Measurements from ENCODE around the gene PTMS. TPM values are rescaled to one million over a fixed set of nuclear protein-coding genes. Genes with fewer than 3 reads are reported as not detected.

PTMS gene
- total RNA-seq, 2 experiments from 2014 or later, result 104 to 109 TPM

- H3K4me3 Mint-ChIP-seq, result peak overlapping the region; percentile 86
- peaks cover 62% of the 10 kb centered on the region for H3K4me1 Mint-ChIP-seq (ENCODE audit: low read depth)
- intact Hi-C loops (cut with micrococcal nuclease), result no loop called here
- no peaks in the 10 kb centered on the region for H3K9me3 Mint-ChIP-seq
- ChIA-PET POLR2A (interaction anchor here (0.6 to 3.7 kb wide), 6 partner anchors 9 to 156 kb away, joined by 3 to 12 read pairs (median 7); partner anchors contain the start of genes CD4 and TPI1), CTCF (interaction anchor here (0.6 to 3.7 kb wide), 8 partner anchors 9 to 201 kb away, joined by 3 to 24 read pairs (median 8); partner anchors contain the start of genes COPS7A, MLF2 and ZNF384)
- peak overlapping the region; percentile 84 for H3K27ac Mint-ChIP-seq
- H3K27me3 Mint-ChIP-seq, result peaks cover 13% of the 10 kb centered on the region
- H3K36me3 Mint-ChIP-seq, result peaks cover 41% of the 10 kb centered on the region
- no peak for DNase-seq
These were observed 5.6 kb downstream of the PTMS start for GRCh38 chr12:6771509-6772330.

DNA sequence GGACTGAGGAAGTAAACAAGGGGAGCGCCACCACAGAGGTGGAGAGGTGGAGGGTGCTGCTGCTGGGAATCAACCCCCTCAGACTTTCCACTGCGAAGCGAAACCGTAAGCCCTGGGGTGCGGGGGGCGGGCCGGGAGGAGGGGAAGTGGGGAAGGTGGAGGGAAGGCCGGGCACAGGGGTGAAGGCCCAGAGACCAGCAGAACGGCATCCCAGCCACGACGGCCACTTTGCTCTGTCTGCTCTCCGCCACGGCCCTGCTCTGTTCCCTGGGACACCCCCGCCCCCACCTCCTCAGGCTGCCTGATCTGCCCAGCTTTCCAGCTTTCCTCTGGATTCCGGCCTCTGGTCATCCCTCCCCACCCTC is 6.2 kb downstream of the PTMS start, which contains the start of gene LAG3:
LAG3 (plus strand) TSS at position 190 of the 365 bp plus-strand sequence. CDS start 333 bp downstream, outside the sequence.
- ChIA-PET CTCF (interaction anchor here (1.0 to 3.7 kb wide), 6 partner anchors 8 to 83 kb away, joined by 3 to 24 read pairs (median 8); partner anchors contain the start of genes COPS7A, MLF2 and ZNF384), POLR2A (interaction anchor here (0.6 to 3.7 kb wide), 4 partner anchors 14 to 157 kb away, joined by 4 to 12 read pairs (median 7); partner anchors contain the start of gene CD4)
- Mint-ChIP-seq H3K4me1 (ENCODE audit: low read depth) (peaks cover 64% of the 10 kb centered on the region), H3K27ac (peak within 1 kb of the TSS; percentile 84), H3K36me3 (peaks cover 42% of the 10 kb centered on the region), H3K4me3 (peak within 1 kb of the TSS; percentile 86), H3K9me3 (no peaks in the 10 kb centered on the region), H3K27me3 (peaks cover 13% of the 10 kb centered on the region)
- DNase-seq, result peak; percentile 85
- intact Hi-C loops (cut with micrococcal nuclease), result no loop called here

DNA sequence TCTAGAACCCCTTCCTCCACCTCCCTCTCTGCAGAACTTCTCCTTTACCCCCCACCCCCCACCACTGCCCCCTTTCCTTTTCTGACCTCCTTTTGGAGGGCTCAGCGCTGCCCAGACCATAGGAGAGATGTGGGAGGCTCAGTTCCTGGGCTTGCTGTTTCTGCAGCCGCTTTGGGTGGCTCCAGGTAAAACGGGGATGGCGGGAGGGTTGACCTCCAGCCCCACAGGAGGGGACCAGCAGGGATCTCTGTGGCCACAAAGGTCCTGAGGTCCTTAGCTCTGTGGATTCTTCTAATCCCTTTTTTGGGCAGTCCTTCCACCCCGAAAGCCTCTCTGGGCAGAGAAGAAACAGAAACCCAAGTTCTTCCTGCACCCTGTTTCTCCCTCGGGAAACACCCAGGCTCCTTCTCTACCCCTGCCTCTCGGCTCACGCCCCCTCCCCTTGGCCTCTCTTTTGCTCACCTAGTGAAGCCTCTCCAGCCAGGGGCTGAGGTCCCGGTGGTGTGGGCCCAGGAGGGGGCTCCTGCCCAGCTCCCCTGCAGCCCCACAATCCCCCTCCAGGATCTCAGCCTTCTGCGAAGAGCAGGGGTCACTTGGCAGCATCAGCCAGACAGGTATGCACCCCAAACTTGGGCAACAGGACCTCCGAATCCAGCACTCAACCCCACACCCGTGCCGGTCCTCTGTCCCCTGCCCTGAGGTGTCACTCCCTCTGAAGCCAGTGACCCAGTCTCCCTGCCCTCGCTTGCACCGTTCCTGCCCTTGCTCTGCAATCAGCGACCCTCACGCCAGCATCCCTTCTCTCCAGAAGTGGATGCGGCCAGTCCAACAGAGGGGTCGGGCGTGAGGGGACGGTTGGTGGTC is 6.8 kb downstream of the PTMS start:
- Mint-ChIP-seq H3K4me1 (ENCODE audit: low read depth) (peaks cover 61% of the 10 kb centered on the region), H3K9me3 (no peaks in the 10 kb centered on the region), H3K36me3 (peaks cover 44% of the 10 kb centered on the region), H3K27ac (peak overlapping the region; percentile 84), H3K4me3 (peak overlapping the region; percentile 86), H3K27me3 (peaks cover 9% of the 10 kb centered on the region)
- POLR2A ChIA-PET, result interaction anchor here (1.2 to 3.7 kb wide), 3 partner anchors 13 to 19 kb away, joined by 6 to 12 read pairs (median 7); partner anchors contain the start of gene MLF2
- intact Hi-C loops (cut with micrococcal nuclease), result no loop called here
- CTCF ChIA-PET, result interaction anchor here (1.0 to 3.5 kb wide), 5 partner anchors 19 to 89 kb away, joined by 4 to 24 read pairs (median 5); partner anchors contain the start of genes COPS7A, MLF2 and ZNF384
- DNase-seq, result no peak

DNA sequence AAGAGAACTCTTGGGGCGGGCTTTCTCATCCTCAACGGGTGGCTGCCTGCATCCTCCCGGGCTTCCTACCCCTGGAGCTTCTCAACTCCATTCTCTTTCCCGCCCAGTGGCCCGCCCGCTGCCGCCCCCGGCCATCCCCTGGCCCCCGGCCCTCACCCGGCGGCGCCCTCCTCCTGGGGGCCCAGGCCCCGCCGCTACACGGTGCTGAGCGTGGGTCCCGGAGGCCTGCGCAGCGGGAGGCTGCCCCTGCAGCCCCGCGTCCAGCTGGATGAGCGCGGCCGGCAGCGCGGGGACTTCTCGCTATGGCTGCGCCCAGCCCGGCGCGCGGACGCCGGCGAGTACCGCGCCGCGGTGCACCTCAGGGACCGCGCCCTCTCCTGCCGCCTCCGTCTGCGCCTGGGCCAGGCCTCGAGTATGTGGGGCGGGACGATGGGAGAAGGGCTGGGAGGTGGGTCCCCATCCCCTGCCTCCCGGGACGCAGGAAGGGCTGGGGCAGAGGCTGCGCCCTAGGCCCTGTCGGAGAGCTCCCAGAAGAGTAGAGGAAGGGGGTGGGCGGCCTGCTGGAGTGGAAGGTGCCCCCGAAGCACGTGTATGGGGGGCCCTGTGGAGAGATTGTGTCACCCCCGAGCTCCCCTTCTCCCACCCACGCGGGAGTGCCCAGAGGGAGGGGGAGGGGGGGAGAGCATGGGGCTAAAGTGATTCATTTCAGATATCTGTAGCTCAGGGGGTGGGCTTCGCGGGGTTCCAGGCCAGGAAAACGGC is 7.6 kb downstream of the PTMS start:
- ChIA-PET POLR2A (interaction anchor here (0.6 to 3.7 kb wide), 5 partner anchors 15 to 50 kb away, joined by 3 to 13 read pairs (median 7); partner anchors contain the start of genes CD4, COPS7A and MLF2), CTCF (interaction anchor here (1.0 to 5.2 kb wide), 6 partner anchors 7 to 89 kb away, joined by 3 to 51 read pairs (median 7); partner anchors contain the start of genes CD4, MLF2 and PTMS)

DNA sequence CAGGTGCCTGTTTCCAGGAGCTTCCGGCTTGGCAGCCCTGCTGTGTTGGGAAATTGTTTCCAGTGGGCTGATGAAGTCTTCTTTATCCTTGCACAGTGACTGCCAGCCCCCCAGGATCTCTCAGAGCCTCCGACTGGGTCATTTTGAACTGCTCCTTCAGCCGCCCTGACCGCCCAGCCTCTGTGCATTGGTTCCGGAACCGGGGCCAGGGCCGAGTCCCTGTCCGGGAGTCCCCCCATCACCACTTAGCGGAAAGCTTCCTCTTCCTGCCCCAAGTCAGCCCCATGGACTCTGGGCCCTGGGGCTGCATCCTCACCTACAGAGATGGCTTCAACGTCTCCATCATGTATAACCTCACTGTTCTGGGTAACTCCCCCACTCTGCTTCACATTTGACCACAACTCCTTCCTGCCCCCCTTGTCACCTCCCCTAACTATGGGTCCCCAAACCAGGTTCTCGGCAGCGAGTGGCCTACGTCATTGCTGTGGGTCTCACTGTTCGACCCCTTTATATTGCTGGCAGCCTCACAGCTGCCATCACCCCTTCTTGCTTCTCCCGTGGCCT is 8.4 kb downstream of the PTMS start:
- H3K36me3 Mint-ChIP-seq, result peaks cover 54% of the 10 kb centered on the region

More for the DNA sequence above, 7.6 kb downstream of the PTMS start:
- peak overlapping the region; percentile 84 for H3K27ac Mint-ChIP-seq
- peaks cover 62% of the 10 kb centered on the region for H3K4me1 Mint-ChIP-seq (ENCODE audit: low read depth)
- DNase-seq, result peak; percentile 61
- peaks cover 51% of the 10 kb centered on the region for H3K36me3 Mint-ChIP-seq
- peaks cover 4% of the 10 kb centered on the region for H3K27me3 Mint-ChIP-seq
- H3K4me3 Mint-ChIP-seq, result peak overlapping the region; percentile 86
- intact Hi-C loops (cut with micrococcal nuclease), result loop anchor here (2.0 kb wide), 1 partner anchor 17 kb away; no protein-coding TSS in a partner anchor
- H3K9me3 Mint-ChIP-seq, result no peaks in the 10 kb centered on the region

DNA sequence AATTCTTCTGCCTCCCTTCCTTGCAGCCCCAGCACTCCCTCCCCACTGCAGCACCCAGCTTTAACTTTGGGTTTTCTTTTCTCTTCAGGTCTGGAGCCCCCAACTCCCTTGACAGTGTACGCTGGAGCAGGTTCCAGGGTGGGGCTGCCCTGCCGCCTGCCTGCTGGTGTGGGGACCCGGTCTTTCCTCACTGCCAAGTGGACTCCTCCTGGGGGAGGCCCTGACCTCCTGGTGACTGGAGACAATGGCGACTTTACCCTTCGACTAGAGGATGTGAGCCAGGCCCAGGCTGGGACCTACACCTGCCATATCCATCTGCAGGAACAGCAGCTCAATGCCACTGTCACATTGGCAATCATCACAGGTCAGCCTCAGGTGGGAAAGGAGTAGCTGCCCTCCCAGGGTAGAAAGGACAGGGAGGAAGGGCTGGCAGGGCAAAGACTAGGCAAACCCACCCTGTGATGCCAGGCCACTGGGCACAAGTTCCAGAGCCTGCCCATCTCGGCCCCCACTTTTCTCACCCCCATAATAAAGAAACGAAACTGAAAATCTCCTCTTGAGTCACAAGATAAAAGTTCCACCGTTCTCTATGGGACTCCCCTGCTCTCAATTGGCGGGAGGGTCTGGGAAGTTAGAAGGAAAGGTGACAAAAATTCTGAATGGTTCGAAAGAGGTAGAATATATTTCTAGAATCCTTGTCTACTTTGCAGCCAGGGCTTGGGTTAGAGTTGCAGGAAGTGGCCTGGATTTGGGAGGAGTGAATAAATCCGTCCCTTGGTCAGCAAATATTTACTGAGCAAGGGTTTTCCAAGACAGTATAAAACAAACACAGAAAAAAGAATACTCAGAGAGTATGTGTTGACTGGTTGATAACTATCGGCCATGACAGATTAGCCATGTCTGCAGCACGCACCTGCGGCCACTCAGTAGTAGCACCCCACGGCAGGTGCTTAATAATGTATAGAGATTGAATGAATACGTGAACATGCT is 9.3 kb downstream of the PTMS start:
- DNase-seq, result peak; percentile 22
- peak overlapping the region; percentile 80 for H3K27ac Mint-ChIP-seq
- intact Hi-C loops (cut with micrococcal nuclease), result loop anchor here (2.0 kb wide), 1 partner anchor 15 kb away; no protein-coding TSS in a partner anchor
- POLR2A ChIA-PET, result interaction anchor here (1.4 to 3.7 kb wide), 3 partner anchors 14 to 22 kb away, joined by 5 to 13 read pairs (median 12); partner anchors contain the start of genes CD4 and MLF2
- H3K27me3 Mint-ChIP-seq, result peaks cover 3% of the 10 kb centered on the region
- H3K9me3 Mint-ChIP-seq, result no peaks in the 10 kb centered on the region
- H3K4me3 Mint-ChIP-seq, result peak overlapping the region; percentile 80
- H3K4me1 Mint-ChIP-seq (ENCODE audit: low read depth), result peaks cover 76% of the 10 kb centered on the region
- CTCF ChIA-PET, result interaction anchor here (1.0 to 5.2 kb wide), 5 partner anchors 9 to 22 kb away, joined by 3 to 51 read pairs (median 8); partner anchors contain the start of genes CD4, MLF2 and PTMS
- peaks cover 52% of the 10 kb centered on the region for H3K36me3 Mint-ChIP-seq

More for the DNA sequence above, 8.4 kb downstream of the PTMS start:
- POLR2A ChIA-PET, result interaction anchor here (0.8 to 3.7 kb wide), 5 partner anchors 15 to 51 kb away, joined by 3 to 13 read pairs (median 7); partner anchors contain the start of genes CD4, COPS7A and MLF2
- Mint-ChIP-seq H3K9me3 (no peaks in the 10 kb centered on the region), H3K4me3 (peak overlapping the region; percentile 80), H3K27me3 (peaks cover 3% of the 10 kb centered on the region), H3K4me1 (ENCODE audit: low read depth) (peaks cover 68% of the 10 kb centered on the region), H3K27ac (peak overlapping the region; percentile 80)
- intact Hi-C loops (cut with micrococcal nuclease), result loop anchor here (2.0 kb wide), 1 partner anchor 16 kb away; no protein-coding TSS in a partner anchor
- CTCF ChIA-PET, result interaction anchor here (1.0 to 5.2 kb wide), 7 partner anchors 8 to 90 kb away, joined by 3 to 51 read pairs (median 6); partner anchors contain the start of genes CD4, MLF2 and PTMS
- DNase-seq, result peak; percentile 36

- CTCF ChIA-PET, result interaction anchor here (0.6 to 5.2 kb wide), 5 partner anchors 11 to 182 kb away, joined by 3 to 72 read pairs (median 3); partner anchors contain the start of genes MLF2 and PTMS
- DNase-seq, result no peak
- no peak overlapping the region for H3K4me3 Mint-ChIP-seq
- peaks cover 69% of the 10 kb centered on the region for H3K4me1 Mint-ChIP-seq (ENCODE audit: low read depth)
- POLR2A ChIA-PET, result interaction anchor here (0.7 to 1.0 kb wide), 3 partner anchors 9 to 84 kb away, joined by 3 to 6 read pairs (median 3); partner anchors contain the start of gene PTMS
- intact Hi-C loops (cut with micrococcal nuclease), result no loop called here
- peaks cover 3% of the 10 kb centered on the region for H3K27me3 Mint-ChIP-seq
- H3K27ac Mint-ChIP-seq, result no peak overlapping the region
- H3K9me3 Mint-ChIP-seq, result no peaks in the 10 kb centered on the region
- H3K36me3 Mint-ChIP-seq, result peaks cover 49% of the 10 kb centered on the region
These were observed 11.2 kb downstream of the PTMS start for GRCh38 chr12:6777386-6777785.

DNA sequence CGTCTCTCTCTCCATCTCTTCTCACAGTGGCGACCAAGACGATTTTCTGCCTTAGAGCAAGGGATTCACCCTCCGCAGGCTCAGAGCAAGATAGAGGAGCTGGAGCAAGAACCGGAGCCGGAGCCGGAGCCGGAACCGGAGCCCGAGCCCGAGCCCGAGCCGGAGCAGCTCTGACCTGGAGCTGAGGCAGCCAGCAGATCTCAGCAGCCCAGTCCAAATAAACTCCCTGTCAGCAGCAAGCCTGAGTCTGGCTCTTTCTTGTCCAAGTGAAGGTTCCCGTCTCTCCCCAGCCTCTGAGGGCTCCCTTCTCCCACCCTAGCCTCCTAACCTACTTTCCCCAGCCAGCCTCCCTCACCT is 12.0 kb downstream of the PTMS start:
- peaks cover 2% of the 10 kb centered on the region for H3K27me3 Mint-ChIP-seq
- POLR2A ChIA-PET, result interaction anchor here (0.6 to 1.8 kb wide), 5 partner anchors 11 to 146 kb away, joined by 3 to 19 read pairs (median 5); partner anchors contain the start of genes CD4, MLF2 and PTMS
- H3K9me3 Mint-ChIP-seq, result no peaks in the 10 kb centered on the region
- CTCF ChIA-PET, result interaction anchor here (0.6 to 5.2 kb wide), 21 partner anchors 9 to 179 kb away, joined by 3 to 72 read pairs (median 4); partner anchors contain the start of genes CD4, MLF2, PTMS and ZNF384
- peak overlapping the region; percentile 67 for H3K4me3 Mint-ChIP-seq
- peaks cover 47% of the 10 kb centered on the region for H3K36me3 Mint-ChIP-seq
- peaks cover 73% of the 10 kb centered on the region for H3K4me1 Mint-ChIP-seq (ENCODE audit: low read depth)
- H3K27ac Mint-ChIP-seq, result peak overlapping the region; percentile 46
- no peak for DNase-seq
- intact Hi-C loops (cut with micrococcal nuclease), result no loop called here
